HG03280 (cell line): ENCODE results near the gene USP54.
"Not testable (repeated sequence)": the region's sequence is repeated elsewhere in the genome, so short reads cannot be mapped to it uniquely, and the experiment has no call there.

Experiments used
- ATAC-seq: cut with Tn5 transposase; IDR thresholded peaks from one replicate; pipeline ENCODE4 v1.9.1; 2021; ENCODE audit warnings: mild to moderate bottlenecking, moderate library complexity; ENCODE audit not compliant: unreplicated experiment

Gene USP54

GRCh38 chr10:73588656-73589055 lies 2.5 kb downstream of the USP54 start:
- ATAC-seq, result no peak

- ATAC-seq, result no peak
Measured at GRCh38 chr10:73586583-73586984, 4.6 kb downstream of the USP54 start.

- no peak for ATAC-seq
Measured at GRCh38 chr10:73585327-73585726, 5.8 kb downstream of the USP54 start.

GRCh38 chr10:73584737-73585136 lies 6.4 kb downstream of the USP54 start:
- ATAC-seq, result no peak

- no peak for ATAC-seq
Measured at GRCh38 chr10:73581918-73582317, 9.2 kb downstream of the USP54 start.

- not testable (repeated sequence) for ATAC-seq
Measured at GRCh38 chr10:73578927-73579326, 12.2 kb downstream of the USP54 start.

GRCh38 chr10:73577788-73578187 lies 13.4 kb downstream of the USP54 start:
- no peak for ATAC-seq

GRCh38 chr10:73576890-73577591 lies 14.1 kb downstream of the USP54 start:
- no peak for ATAC-seq

GRCh38 chr10:73576178-73576889 lies 14.8 kb downstream of the USP54 start:
- ATAC-seq, result no peak

GRCh38 chr10:73567025-73567424 lies 24.1 kb downstream of the USP54 start:
- not testable (repeated sequence) for ATAC-seq

GRCh38 chr10:73561192-73561591 lies 29.9 kb downstream of the USP54 start:
- ATAC-seq, result no peak

GRCh38 chr10:73559590-73559989 lies 31.6 kb downstream of the USP54 start:
- no peak for ATAC-seq

- no peak for ATAC-seq
Measured at GRCh38 chr10:73556855-73557254, 34.3 kb downstream of the USP54 start.

- ATAC-seq, result no peak
Measured at GRCh38 chr10:73554721-73555120, 36.4 kb downstream of the USP54 start.

GRCh38 chr10:73553761-73554160 lies 37.4 kb downstream of the USP54 start:
- ATAC-seq, result no peak

- no peak for ATAC-seq
Measured at GRCh38 chr10:73552819-73553715, 38.1 kb downstream of the USP54 start.

GRCh38 chr10:73551515-73551914 lies 39.6 kb downstream of the USP54 start:
- no peak for ATAC-seq

GRCh38 chr10:73545357-73545756 lies 45.8 kb downstream of the USP54 start:
- ATAC-seq, result no peak

- no peak for ATAC-seq
Measured at GRCh38 chr10:73537709-73538108, 53.4 kb downstream of the USP54 start.

GRCh38 chr10:73537288-73537687 lies 53.9 kb downstream of the USP54 start:
- no peak for ATAC-seq

- no peak for ATAC-seq
Measured at GRCh38 chr10:73534857-73535256, 56.3 kb downstream of the USP54 start.
